Body of pancreas (tissue), 4 donors: ENCODE results near the gene NIN.

ENCODE experiments used
- CTCF ChIP-seq, 7 experiments: fragments of 450-650 bp in 4 of 7; fragments of 200-600 bp in 3 of 7; sonication (generic) in 3 of 7; IDR thresholded peaks; one replicate each; pipeline ENCODE4 v1.5.1; 2016 to 2019; ENCODE audit warnings: antibody characterized with exemption in 7 of 7
- POLR2A ChIP-seq, 3 donors: fragments of 450-650 bp; IDR thresholded peaks; one replicate each; pipeline ENCODE4 v1.6.1; 2016; ENCODE audit warnings: antibody characterized with exemption in 3 of 3, mild to moderate bottlenecking in 2 of 3

- TF ChIP-seq CTCF (IDR thresholded peaks at IDR 0.05) (no peak), POLR2A (IDR thresholded peaks at IDR 0.05) (no peak)
Measured at GRCh38 chr14:50740856-50741255, 90.1 kb downstream of the NIN start.
